Omental fat pad (tissue), 4 donors: Measurements from ENCODE around the gene SPATA31A5. TPM values are rescaled to one million over a fixed set of nuclear protein-coding genes. Genes with fewer than 3 reads are reported as not detected.
"Not testable (repeated sequence)": the region's sequence is repeated elsewhere in the genome, so short reads cannot be mapped to it uniquely, and the experiment has no call there.

Source experiments
- ATAC-seq: fragments of 150-250 bp; one replicate; pipeline ENCODE4 v1.9.1; 2016; ENCODE audit warnings: mild to moderate bottlenecking, moderate library complexity; ENCODE audit not compliant: low FRiP score
- DNase-seq: peaks from one replicate; pipeline ENCODE4 v3.0.0-alpha.2; 2019; ENCODE audit warnings: low spot score
- small RNA-seq: library from RNA; depleted of rRNA; stranded (forward); fragments of <200 nt; gene quantifications from one replicate; pipeline ENCODE3, GENCODE V24; 2016
- total RNA-seq, 4 donors: library from RNA; depleted of rRNA; stranded (reverse); fragments of >200 nt; gene quantifications; one replicate each; pipeline ENCODE4 v1.1.0, GENCODE V29; 2016

SPATA31A5 gene
- not detected for total RNA-seq

GRCh38 chr9:60914107-60914506, at the start of gene SPATA31A5:
Gene SPATA31A5 (plus strand): TSS chr9:60914407. CDS start chr9:60914436, 29 bp downstream.
- DNase-seq, ATAC-seq: not testable (repeated sequence)

DNA sequence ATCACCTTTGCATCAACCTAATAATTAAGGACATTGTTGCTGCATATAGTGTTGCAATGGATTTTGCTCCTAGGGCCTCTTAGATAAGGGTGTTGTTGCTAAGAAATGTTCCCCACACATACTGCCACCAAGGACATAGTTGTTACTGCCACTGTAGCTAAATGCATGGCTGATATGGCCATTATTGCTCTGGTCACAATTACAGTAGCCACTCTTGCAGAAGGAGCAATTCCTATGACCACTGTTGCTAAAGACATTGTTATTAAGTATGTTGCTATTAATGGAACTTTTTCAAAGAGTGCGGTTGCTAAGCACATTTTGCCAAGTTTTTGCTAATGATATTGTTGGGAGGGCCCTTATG, 48.8 kb downstream of the SPATA31A5 start:
- DNase-seq, ATAC-seq: not testable (repeated sequence)

GRCh38 chr9:60966382-60966781, 52.2 kb downstream of the SPATA31A5 start:
- DNase-seq, ATAC-seq: not testable (repeated sequence)

Small RNA genes within 50 kb of the gene (small RNA-seq; reads per million reads assigned to genes)
- not detected for gene AL590491.3
